Chondrocyte (in vitro differentiated cells): ENCODE measurements around the gene GLYR1. TPM values are rescaled to one million over a fixed set of nuclear protein-coding genes. Genes with fewer than 3 reads are reported as not detected.

Experiments used
- DNase-seq: peaks from one replicate; pipeline ENCODE4 v3.0.0; 2021; ENCODE audit warnings: mixed read lengths, low spot score
- H3K27ac Mint-ChIP-seq: one replicate; pipeline ENCODE4 v1.8.0; 2021; ENCODE audit warnings: mild to moderate bottlenecking, moderate library complexity, mixed read lengths; ENCODE audit not compliant: unreplicated experiment
- H3K27me3 Mint-ChIP-seq: 2 replicates; pipeline ENCODE4 v1.8.0; 2021; ENCODE audit warnings: low read depth, mixed read lengths
- H3K36me3 Mint-ChIP-seq: 2 replicates; pipeline ENCODE4 v1.8.0; 2021; ENCODE audit warnings: low read depth, mixed read lengths
- H3K4me1 Mint-ChIP-seq: 2 replicates; pipeline ENCODE4 v1.8.0; 2021; ENCODE audit warnings: low read depth, mild to moderate bottlenecking, mixed read lengths
- H3K4me3 Mint-ChIP-seq: one replicate; pipeline ENCODE4 v1.8.0; 2021; ENCODE audit warnings: mild to moderate bottlenecking, moderate library complexity, mixed read lengths; ENCODE audit not compliant: unreplicated experiment
- H3K9me3 Mint-ChIP-seq: 2 replicates; pipeline ENCODE4 v1.8.0; 2021; ENCODE audit warnings: low read depth, mixed read lengths
- CTCF ChIP-seq: fragments of 200-600 bp; sonication (generic); IDR thresholded peaks from 2 replicates; pipeline ENCODE4 v1.5.0; 2021; ENCODE audit warnings: antibody characterized with exemption, mild to moderate bottlenecking, moderate library complexity
- total RNA-seq: library from RNA; stranded (reverse); gene quantifications from 3 replicates; pipeline ENCODE4 v1.2.1, GENCODE V29; 2021

Gene GLYR1
- total RNA-seq, 1 donor from 2014 or later, result 56.8 TPM

- H3K4me3 Mint-ChIP-seq, result no peak overlapping the region
- H3K36me3 Mint-ChIP-seq, result peaks cover 40% of the 10 kb centered on the region
- H3K27me3 Mint-ChIP-seq, result no peaks in the 10 kb centered on the region
- DNase-seq, result no peak
- H3K27ac Mint-ChIP-seq, result no peak overlapping the region
- no peaks in the 10 kb centered on the region for H3K9me3 Mint-ChIP-seq
- no peak for TF ChIP-seq CTCF
- no peaks in the 10 kb centered on the region for H3K4me1 Mint-ChIP-seq
These were observed 20.1 kb downstream of the GLYR1 start for GRCh38 chr16:4826980-4827379.

- H3K4me3 Mint-ChIP-seq, result no peak overlapping the region
- H3K36me3 Mint-ChIP-seq, result peaks cover 44% of the 10 kb centered on the region
- H3K4me1 Mint-ChIP-seq, result no peaks in the 10 kb centered on the region
- H3K27me3 Mint-ChIP-seq, result no peaks in the 10 kb centered on the region
- DNase-seq, result no peak
- no peak for TF ChIP-seq CTCF
- H3K9me3 Mint-ChIP-seq, result no peaks in the 10 kb centered on the region
- H3K27ac Mint-ChIP-seq, result no peak overlapping the region
These were observed 20.6 kb downstream of the GLYR1 start for GRCh38 chr16:4826526-4826925.

GRCh38 chr16:4825196-4825595 lies 21.9 kb downstream of the GLYR1 start:
- TF ChIP-seq CTCF, result no peak
- H3K4me3 Mint-ChIP-seq, result no peak overlapping the region
- no peak for DNase-seq
- H3K27me3 Mint-ChIP-seq, result no peaks in the 10 kb centered on the region
- no peaks in the 10 kb centered on the region for H3K4me1 Mint-ChIP-seq
- no peaks in the 10 kb centered on the region for H3K9me3 Mint-ChIP-seq
- peaks cover 38% of the 10 kb centered on the region for H3K36me3 Mint-ChIP-seq
- H3K27ac Mint-ChIP-seq, result no peak overlapping the region

- Mint-ChIP-seq H3K36me3 (peaks cover 37% of the 10 kb centered on the region), H3K9me3 (no peaks in the 10 kb centered on the region), H3K27me3 (no peaks in the 10 kb centered on the region), H3K4me3 (no peak overlapping the region), H3K27ac (no peak overlapping the region), H3K4me1 (no peaks in the 10 kb centered on the region)
- no peak for TF ChIP-seq CTCF
- no peak for DNase-seq
These were observed 26.4 kb downstream of the GLYR1 start for GRCh38 chr16:4820652-4821051.

- H3K9me3 Mint-ChIP-seq, result no peaks in the 10 kb centered on the region
These were observed 32.4 kb downstream of the GLYR1 start for GRCh38 chr16:4814542-4815173.

More at GRCh38 chr16:4814542-4815173, 32.4 kb downstream of the GLYR1 start:
- Mint-ChIP-seq H3K4me3 (no peak overlapping the region), H3K27me3 (no peaks in the 10 kb centered on the region), H3K27ac (no peak overlapping the region), H3K4me1 (no peaks in the 10 kb centered on the region), H3K36me3 (peaks cover 43% of the 10 kb centered on the region)
- peak; percentile 59 for DNase-seq
- TF ChIP-seq CTCF, result no peak
